Dermis microvascular lymphatic vessel endothelial cell (primary cell): ENCODE results near the gene CDKN1B. TPM values are rescaled to one million over a fixed set of nuclear protein-coding genes. Genes with fewer than 3 reads are reported as not detected.

Source experiments
- DNase-seq, 2 donors: peaks; one replicate each; pipeline versions ENCODE4 v3.0.0 to v3.0.0-alpha.2; 2010; ENCODE audit warnings: low read depth in 2 of 2
- total RNA-seq: library from RNA; depleted of rRNA; stranded (reverse); fragments of >200 nt; gene quantifications from 2 replicates; pipeline ENCODE4 v1.2.1, GENCODE V29; 2014

CDKN1B gene
- 68.8 and 73.6 TPM in 2 replicates for total RNA-seq

DNA sequence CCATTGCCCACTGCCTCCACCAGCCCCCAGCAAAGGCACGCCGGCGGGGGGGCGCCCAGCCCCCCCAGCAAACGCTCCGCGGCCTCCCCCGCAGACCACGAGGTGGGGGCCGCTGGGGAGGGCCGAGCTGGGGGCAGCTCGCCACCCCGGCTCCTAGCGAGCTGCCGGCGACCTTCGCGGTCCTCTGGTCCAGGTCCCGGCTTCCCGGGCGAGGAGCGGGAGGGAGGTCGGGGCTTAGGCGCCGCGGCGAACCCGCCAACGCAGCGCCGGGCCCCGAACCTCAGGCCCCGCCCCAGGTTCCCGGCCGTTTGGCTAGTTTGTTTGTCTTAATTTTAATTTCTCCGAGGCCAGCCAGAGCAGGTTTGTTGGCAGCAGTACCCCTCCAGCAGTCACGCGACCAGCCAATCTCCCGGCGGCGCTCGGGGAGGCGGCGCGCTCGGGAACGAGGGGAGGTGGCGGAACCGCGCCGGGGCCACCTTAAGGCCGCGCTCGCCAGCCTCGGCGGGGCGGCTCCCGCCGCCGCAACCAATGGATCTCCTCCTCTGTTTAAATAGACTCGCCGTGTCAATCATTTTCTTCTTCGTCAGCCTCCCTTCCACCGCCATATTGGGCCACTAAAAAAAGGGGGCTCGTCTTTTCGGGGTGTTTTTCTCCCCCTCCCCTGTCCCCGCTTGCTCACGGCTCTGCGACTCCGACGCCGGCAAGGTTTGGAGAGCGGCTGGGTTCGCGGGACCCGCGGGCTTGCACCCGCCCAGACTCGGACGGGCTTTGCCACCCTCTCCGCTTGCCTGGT, at the start of gene CDKN1B:
Gene CDKN1B (plus strand): TSS at position 576 of the 793 bp plus-strand sequence. CDS start 472 bp downstream, outside the sequence.
- DNase-seq = peak; percentile 89 to 97

DNA sequence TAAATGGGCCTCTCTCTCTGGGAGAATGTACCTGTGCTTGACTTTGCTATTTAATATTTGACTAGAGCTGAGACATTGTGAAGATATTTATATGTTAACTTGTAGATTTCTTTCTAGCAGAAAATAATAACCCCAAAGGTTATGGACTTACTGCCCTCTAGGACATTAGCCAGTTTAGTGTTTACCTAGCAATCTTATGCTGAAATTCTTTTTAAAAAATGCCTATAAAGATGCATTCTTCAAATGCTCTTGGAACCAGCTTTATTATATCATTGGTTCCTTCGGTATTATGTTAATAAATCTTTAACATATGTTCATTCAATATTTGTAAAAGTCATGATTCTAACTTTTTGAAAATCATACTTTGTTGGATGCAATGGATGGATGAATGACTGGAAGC, 49.2 kb upstream of the CDKN1B start:
- DNase-seq = no peak

DNA sequence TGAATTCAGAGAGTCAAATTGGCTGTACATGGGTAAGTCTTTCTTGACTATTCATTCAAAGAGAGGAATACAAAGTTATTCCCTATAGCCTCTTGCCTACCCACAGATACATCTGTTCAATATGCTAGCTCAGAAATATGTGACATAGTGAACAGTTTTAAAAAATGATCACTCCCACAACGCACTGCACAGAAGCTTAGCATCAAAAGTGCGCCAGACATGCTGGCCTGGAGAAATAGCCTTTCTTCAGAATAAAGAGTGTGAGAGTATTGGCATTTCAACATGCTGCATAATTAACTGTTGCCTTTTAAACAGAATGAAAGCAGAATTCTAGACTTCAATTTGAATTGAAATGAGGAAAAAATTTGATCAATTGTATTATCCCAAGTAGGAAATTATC, 48.1 kb upstream of the CDKN1B start:
- no peak for DNase-seq

DNA sequence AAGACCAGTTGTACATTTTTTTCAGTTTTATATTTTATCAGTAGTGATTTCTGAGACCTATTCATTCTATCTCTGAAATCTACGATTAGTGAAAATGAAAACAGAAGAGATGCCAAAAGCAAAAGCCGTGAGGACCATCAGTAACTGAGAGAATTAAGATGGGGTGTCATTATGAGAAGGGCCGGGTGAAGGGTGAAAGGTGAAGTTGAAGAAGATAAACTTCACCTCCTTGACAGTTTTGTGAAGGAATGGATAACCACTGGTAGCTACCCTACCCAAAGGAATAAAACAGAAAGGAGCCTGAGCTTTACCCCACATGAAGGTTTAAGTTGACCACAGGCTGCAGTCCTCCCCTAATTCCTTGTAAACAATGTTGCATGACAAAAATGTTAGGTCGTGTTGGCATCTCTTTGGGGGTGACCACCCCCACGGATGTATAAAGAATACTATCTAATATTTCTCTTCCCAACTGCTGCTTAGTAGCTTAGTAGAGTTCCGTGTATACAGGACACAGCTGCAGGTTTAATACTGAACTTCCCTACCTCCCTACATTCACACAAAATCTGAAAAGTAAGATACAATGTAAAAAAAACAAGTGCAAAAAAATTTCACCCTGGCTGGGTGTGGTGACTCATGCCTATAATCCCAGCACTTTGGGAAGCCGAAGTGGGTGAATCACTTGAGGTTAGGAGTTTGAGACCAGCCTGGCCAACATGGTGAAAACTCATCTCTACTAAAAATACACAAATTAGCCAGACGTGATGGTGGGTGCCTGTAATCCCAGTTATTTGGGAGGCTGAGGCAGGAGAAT, 45.1 kb upstream of the CDKN1B start:
- no peak for DNase-seq

DNA sequence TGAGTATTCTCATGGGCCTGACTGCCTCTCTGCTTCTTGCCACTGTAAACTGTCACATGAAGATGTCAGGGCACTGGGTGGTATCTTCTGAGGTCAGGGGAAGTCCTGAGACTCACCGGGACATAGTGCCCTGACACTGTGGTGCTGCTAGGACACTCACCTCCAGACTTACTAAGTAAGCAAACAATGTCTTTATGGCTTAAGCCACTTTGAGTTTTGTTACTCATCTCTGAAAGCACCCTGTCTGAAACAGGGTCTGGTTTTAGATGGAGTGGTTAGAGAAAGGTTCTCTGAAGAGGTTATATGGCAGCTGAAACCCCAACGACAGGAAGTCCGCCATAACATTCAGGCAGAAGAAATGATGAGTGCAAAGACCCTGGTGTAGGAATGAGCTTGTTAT, 43.9 kb upstream of the CDKN1B start:
- DNase-seq = no peak

DNA sequence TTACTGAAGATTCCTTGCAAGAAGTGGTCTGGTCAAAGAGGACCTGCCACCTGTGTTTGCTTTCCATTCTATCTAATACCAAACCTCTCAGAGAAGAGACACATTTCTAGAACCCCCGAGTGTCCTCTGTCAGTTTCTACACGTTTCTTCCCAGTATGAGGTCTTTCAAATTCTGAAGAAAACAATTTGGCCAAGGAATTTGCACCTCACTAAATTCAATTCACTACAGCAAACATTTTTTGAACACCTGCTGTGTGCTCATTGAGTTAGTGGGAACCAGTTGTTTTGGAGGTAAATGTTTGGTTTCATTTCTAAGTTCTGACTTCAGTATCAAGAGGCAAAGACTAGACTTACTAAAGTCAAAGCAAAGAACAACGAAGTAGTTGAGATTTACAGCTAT, 40.6 kb upstream of the CDKN1B start:
- DNase-seq = no peak

DNA sequence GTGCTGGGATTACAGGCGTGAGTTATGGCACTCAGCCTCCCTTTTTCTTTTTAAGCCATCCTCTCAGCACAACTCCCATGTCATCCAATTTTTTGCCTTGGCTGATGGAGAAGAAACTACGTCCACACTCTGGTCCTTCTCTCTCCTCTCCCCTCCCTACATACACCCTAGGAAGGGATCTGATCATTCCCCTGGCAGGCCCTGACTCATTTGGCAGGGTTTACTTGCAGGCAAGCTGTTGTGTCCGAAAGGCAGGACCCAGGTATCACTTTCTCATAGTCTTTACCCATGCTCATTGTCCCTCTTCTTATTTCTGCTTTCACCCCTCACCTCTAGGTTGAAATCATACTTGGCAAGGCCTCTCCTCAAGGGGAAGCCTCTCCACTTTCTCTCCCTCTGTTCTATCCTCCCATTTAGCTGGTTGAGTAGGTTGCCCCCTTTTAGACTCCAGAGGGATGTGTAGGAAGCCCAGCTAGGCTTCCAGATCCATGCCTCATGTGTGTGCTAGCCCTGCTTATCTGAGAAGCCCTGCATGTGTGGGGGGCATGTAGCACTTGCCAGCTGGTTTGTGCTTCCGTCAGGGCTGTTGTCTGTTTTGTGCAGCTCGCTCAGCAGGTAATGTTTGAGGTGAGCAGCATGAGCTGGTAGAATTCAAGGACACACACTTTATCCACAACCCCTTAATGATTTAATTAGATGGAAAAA, 36.0 kb upstream of the CDKN1B start:
- DNase-seq = no peak

DNA sequence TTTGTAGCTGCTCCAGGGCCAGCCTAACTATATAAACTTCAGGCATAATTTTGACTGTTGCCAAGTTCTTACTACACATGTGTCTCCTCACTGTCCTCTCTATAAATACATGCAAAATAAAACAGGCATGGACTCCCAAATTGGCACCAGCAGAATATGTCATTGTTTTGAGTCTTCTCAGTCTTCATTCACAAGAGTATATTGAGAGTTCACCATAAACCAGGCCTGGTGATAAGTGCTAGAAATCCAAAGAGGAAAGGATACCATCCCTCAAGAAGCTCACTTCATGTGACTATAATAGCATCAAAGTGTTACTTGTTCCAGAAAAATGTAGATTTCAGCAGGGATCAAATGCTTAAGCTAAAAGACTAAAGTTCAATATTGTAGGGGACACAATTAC, 34.9 kb upstream of the CDKN1B start:
- DNase-seq = no peak

DNA sequence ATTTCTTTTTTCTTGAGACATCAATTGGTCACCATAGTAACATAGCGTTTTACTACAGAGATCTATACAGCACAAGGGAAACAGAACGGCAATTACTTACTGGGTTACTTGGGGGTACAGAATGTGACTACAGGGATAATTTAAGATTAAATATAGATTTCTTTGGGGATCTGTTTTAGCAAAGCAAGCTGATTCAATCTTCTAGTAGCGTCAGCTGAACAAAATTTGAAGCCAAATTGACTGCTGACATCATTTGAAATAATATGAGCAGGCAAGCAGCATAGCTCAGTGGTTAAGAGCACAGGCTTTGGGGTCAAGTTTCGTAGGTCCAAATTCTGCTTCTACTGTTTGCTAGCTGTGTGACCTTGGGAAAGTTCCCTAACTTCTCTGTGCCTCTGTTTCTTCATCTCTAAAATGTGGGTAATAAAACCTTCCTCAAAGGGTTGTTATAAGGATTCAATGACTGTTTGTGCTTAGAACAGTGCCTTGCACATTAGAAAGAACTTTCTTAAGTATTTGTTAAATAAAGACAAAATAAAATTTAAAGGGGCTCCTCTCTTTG, 34.0 kb upstream of the CDKN1B start:
- no peak for DNase-seq

DNA sequence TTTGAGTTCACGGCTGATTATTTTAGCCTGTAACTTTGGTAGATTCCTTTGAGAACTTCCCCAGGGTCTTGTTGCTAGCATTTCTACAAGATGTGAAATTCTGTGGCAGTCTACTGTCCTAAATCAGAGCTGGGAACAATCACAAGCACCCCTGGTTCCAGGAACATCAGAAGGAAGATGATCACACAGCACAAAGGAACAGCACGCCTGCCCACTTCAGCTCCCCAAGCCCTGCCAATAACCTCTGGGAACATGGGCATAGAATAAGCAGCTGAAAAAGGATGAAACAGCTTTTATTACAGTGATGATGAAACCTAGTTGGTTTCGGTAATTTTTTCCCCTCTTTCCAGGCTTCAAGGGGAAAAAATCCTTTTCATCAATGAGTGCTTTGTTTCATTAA, 33.4 kb upstream of the CDKN1B start:
- no peak for DNase-seq

DNA sequence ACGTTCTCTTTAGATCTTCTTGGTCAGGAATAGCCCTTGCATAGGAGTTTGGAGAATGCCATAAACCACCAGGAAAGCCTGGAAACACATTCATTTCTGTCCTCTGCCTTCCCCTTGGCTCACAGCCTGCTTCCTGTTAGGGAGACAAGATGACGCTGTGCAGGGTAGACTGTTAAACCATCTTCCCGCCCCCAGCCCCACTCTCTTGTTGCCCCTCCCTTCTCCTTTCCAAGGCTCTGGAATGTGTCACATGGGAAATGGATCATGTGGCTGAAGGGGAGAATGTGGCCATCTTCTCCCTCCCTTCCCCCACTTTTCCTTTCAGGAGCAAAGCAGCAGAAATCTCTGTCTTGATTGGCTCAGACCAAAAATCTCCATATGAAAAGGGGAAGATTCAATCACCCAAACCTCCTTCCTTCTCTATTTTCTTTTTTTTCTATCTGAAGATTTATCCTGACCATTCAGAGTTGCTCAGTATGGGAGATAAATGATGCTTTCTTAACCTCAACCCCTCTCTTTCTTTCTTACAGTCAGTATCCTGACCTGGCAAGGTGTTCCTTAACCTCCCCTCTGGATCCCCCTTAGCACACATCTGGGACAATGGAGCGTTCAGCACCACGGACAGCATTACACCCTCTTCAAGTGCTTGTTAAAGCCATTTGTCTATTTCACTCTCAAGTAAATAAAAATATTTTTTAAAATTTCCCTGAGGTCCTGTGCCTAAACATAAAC, 32.6 kb upstream of the CDKN1B start:
- DNase-seq = peak; percentile 26 to 62

DNA sequence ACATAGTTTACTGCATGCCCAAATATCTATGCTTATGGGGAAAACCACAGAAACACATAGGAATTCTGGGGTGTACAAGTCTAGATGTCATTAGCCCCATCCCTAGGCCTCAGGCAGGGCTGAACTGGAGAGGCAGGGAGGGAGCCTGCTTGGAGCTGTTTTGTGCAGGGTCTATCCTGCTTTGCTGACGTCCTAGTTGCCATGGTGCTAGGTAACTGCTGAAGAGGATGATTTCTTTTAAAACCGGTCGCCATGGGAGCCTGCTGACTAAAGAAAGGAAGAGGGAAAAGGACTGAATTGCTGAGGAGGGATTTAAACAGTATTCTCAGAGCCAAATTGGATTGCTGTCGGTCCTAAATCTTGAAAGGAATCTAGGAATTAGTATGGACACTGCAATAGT, 31.9 kb upstream of the CDKN1B start:
- no peak for DNase-seq

DNA sequence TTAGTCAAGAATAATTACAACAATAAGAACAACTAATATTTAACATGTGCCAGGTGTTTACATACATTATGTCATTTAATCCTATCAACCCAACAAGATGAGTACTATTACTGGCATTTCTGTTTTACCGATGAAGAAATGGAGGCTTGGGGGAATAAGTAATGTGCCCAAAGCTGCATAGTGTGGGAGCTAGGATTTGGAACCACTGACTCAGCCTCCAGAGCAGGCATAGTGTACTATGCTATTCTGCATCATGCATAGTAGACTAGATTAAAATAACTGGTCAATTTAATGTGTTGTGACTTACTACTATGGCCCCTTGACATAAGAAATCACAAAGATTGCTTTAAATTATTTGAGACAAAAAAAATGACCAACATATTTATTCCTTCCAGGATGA, 30.7 kb upstream of the CDKN1B start:
- no peak for DNase-seq

DNA sequence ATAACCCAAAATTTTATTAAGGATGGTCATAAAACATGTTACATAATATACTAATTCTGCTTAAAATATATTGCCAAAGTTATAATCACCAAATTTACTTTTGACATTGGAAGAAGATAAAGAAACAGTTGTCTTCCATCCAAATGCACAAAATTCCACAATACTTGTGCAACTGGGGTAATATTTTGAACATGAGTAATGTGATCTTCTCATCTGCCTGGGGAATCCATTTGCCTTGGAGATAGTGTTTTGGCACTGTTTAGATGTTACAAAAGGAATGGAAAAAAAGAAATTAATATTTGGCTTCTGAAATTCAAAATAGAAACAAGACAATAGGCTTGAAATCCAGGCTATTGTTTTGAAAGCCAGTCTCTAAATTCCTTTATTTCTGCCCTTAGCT, 30.2 kb upstream of the CDKN1B start:
- no peak for DNase-seq

DNA sequence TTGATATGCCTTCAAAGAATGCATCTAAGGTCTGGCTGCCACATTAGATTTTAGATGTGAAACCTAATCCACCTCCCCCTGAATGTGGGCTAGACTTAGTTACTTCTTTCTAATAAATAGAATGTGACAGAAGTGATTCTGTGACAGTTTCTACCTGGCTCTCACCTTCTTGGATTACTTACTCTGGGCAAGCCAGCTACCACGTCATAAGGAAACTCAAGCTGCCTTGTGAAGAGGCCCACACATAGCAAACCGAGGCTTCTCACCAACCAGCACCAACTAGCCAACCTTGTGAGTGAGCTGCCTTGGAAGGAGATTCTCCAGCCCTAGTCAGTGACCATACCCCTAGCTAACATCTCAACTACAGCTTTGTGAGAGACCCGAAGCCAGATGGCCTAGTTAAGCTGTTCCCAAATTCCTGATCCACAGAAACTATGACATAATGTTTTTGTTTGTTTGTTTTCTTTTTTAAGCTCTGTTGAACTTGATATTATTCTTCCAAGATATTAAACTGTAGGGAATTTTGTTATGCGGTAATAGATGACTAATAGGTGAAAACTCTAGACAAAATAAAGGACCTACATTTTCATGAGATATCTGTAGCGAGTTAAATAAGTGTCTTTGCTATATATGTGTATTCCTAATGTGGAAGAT, 27.4 kb upstream of the CDKN1B start:
- no peak for DNase-seq

DNA sequence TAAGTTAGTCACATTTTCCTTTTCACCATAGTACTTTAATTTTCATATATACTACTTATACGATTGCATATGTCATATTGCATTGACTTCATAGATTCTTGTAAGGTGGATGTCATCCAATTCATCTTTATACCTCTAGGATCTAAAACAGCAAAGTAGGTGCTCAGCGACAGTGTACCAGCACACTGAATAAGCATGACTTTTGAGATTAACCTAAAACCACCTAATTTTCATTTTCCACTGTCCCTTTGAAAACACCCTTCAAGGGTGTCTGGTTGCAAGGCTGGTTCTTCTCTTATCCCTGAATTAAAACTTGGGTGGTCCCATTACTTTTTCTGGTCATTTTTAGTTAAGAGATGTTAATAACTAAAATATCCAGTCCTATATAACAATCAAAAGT, 25.6 kb upstream of the CDKN1B start:
- DNase-seq = no peak

DNA sequence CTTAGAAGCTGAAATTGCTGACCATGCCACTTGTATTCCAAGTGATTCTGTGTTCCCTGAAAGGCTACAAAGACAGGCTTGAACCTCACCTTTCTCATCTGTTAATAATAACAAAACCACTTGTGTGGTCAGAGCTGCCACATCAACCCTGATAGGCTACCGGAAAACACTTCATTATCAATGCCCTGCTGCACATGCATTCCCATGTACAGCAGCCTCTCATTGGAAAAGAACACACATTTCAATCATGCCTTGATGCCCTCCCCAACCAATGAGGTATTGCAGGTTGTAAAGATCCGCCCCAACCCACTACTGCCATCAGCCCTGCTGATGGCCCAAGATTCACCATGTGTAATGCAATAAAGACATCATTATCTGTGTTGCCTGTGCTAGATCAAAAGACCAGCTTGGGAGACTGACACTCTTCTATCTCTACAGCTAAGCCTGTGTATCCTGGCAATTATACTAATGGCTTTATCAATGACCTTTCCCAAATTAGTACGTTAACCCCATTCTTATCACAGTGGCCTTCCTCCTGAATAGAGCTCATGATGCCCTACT, 24.0 kb upstream of the CDKN1B start:
- no peak for DNase-seq

DNA sequence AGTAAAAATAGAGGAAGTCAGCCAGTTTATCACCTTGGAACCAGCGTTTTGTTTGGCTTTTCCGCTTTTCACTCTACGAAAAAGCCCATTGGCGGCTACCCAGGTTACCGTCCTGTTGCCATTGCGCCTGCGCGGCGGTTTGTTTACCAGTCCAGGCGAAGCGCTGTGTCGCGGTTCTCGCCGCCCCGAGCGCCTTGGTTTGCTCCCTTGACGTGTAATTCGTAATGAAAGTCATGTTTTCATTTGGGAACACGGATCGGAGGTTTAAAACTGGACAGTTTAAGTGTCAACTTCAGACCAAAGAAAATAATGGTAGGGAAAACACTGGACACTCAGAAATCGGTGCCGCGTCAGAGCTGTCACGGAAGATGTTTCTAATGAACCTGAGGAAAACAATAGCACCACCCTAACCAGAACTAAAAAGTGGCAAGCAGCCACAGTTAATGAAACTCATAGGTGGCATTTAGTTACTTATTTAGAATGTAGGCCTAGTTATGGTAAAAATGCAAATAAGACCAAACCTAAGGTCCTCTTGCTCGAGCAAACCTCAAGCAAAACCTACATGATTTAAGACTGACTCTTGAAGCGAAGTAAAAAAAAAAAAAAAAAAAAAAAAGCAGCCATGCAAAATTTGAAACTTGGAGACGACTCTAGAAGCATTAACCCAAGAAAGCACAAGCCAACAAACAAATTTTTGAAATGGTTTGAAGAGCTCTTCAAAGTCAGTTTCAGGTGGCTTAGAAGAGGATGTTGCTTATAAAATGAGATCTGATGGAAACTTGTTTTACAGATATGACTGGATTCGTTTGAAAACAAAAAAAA, 20.4 kb upstream of the CDKN1B start:
- DNase-seq = peak; percentile 82 to 94

DNA sequence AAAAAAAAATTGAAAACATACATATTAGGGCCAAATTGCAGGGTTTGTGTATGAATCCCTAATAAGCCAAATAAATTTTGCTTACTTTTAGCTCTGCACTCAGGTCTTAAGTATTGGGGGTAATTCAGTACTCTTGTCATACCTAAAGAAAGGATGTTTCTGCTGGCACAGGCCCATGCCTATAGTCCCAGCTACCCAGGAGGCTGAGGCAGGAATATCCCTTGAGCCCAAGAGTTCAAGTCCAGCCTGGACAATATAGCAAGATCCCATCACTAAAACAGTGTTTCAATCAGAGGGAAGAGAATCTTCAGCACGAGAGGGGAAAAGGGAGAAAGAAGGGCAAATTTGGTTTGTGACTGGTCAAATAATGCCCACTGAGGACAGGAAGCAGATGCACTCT, 17.8 kb upstream of the CDKN1B start:
- no peak for DNase-seq

DNA sequence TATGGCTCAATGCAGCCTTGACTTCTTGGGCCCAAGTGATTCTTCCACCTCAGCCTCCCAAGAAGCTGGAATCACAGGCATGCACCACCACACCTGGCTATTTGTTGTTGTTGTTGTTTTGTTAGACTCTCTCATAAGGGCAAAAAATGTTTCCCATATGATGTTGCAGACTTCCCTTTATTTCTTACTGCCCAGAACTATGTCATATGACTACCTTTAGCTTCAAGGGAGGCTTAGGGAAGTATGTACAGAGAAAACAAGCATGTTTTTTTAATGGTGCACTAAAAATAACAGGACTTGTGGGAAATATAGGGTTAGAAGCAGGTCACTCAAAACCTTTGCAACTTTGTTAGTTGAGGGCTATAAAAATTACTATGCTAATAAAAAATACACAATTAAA, 16.9 kb upstream of the CDKN1B start:
- DNase-seq = no peak
